ENCODE data around the gene ATXN1. TPM values are rescaled to one million over a fixed set of nuclear protein-coding genes. Genes with fewer than 3 reads are reported as not detected.

ATXN1 gene
- total RNA-seq, 4 donors from 2014 or later = 16.3 to 52.2 (median 25.7) TPM

- peak; percentile 91 to 95 for DNase-seq (ENCODE audit: low spot score in 2 of 2)
- no peak overlapping the region for H3K4me3 ChIP-seq (ENCODE audit: low read depth, poor library complexity, severe bottlenecking)
- TF ChIP-seq POLR2A (IDR thresholded peaks at IDR 0.05) (no peak), CTCF (IDR thresholded peaks at IDR 0.05) (no peak)
- intact Hi-C loops (cut with DNase I; ENCODE audit: low total_unique reads) = loop anchor here (5.0 to 10.0 kb wide), 3 partner anchors 70 to 630 kb away; no protein-coding TSS in a partner anchor
- WGBS, 2 donors = 12 to 21% methylated on average over 3 of the region's 3 CpGs
Observed at GRCh38 chr6:16334671-16335070, 426.6 kb downstream of the ATXN1 start.

- TF ChIP-seq CTCF (IDR thresholded peaks at IDR 0.05) (no peak), POLR2A (IDR thresholded peaks at IDR 0.05) (no peak)
- intact Hi-C loops (cut with DNase I; ENCODE audit: low total_unique reads) = loop anchor here (5.0 to 10.0 kb wide), 3 partner anchors 71 to 631 kb away; no protein-coding TSS in a partner anchor
- no peak overlapping the region for H3K4me3 ChIP-seq (ENCODE audit: low read depth, poor library complexity, severe bottlenecking)
- DNase-seq (ENCODE audit: low spot score in 2 of 2) = peak in 1 of 2 donors; percentile 36
- WGBS, 2 donors = 52 to 63% methylated on average over 3 of the region's 3 CpGs
Observed at GRCh38 chr6:16333580-16333979, 427.7 kb downstream of the ATXN1 start.

GRCh38 chr6:16332175-16332542, 429.1 kb downstream of the ATXN1 start:
- WGBS, 2 donors = 7 to 11% methylated on average over 7 of the region's 7 CpGs
- intact Hi-C loops (cut with DNase I; ENCODE audit: low total_unique reads) = loop anchor here (5.0 to 10.0 kb wide), 3 partner anchors 73 to 633 kb away; no protein-coding TSS in a partner anchor
- TF ChIP-seq POLR2A (IDR thresholded peaks at IDR 0.05) (no peak), CTCF (IDR thresholded peaks at IDR 0.05) (peak in 1 of 3 donors; percentile 62)
- peak; percentile 83 to 96 for DNase-seq (ENCODE audit: low spot score in 2 of 2)
- no peak overlapping the region for H3K4me3 ChIP-seq (ENCODE audit: low read depth, poor library complexity, severe bottlenecking)

- TF ChIP-seq POLR2A (IDR thresholded peaks at IDR 0.05) = no peak
- TF ChIP-seq CTCF (IDR thresholded peaks at IDR 0.05) = peak in 1 of 3 donors; percentile 80
- no peak overlapping the region for H3K4me3 ChIP-seq (ENCODE audit: low read depth, poor library complexity, severe bottlenecking)
- intact Hi-C loops (cut with DNase I; ENCODE audit: low total_unique reads) = loop anchor here (5.0 to 10.0 kb wide), 3 partner anchors 73 to 633 kb away; no protein-coding TSS in a partner anchor
- DNase-seq (ENCODE audit: low spot score in 2 of 2) = no peak
- WGBS, 2 donors = 19 to 24% methylated on average over 11 of the region's 11 CpGs
Observed at GRCh38 chr6:16331384-16332174, 429.7 kb downstream of the ATXN1 start.

- H3K4me3 ChIP-seq (ENCODE audit: low read depth, poor library complexity, severe bottlenecking) = no peak overlapping the region
- 80 to 88% methylated on average over 6 of the region's 6 CpGs for WGBS, 2 donors
- TF ChIP-seq CTCF (IDR thresholded peaks at IDR 0.05) (no peak), POLR2A (IDR thresholded peaks at IDR 0.05) (no peak)
- no peak for DNase-seq (ENCODE audit: low spot score in 2 of 2)
- intact Hi-C loops (cut with DNase I; ENCODE audit: low total_unique reads) = no loop called here
Observed at GRCh38 chr6:16329233-16329632, 432.0 kb downstream of the ATXN1 start.

All from lower leg skin (tissue), 4 donors.